Measurements from ENCODE around the gene LBHD1. TPM values are rescaled to one million over a fixed set of nuclear protein-coding genes. Genes with fewer than 3 reads are reported as not detected.

LBHD1 gene
- total RNA-seq, 1 experiment from 2014 or later = 10.4 TPM

- Mint-ChIP-seq H3K27ac (peak overlapping the region in 1 of 3 experiments; percentile 87; a peak in 4 of 7 replicates), H3K9me3 (no peaks in the 10 kb centered on the region; a peak in 1 of 5 replicates), H3K4me1 (peaks cover 32 to 55% of the 10 kb centered on the region in 2 experiments), H3K4me3 (peak overlapping the region in 1 of 2 experiments; percentile 45; a peak in 2 of 5 replicates), H3K27me3 (ENCODE audit: low read depth) (no peaks in the 10 kb centered on the region), H3K36me3 (ENCODE audit: insufficient read depth in 1 of 3, low read depth in 3 of 3) (peaks cover 40 to 70% (median 65%) of the 10 kb centered on the region in 3 experiments)
- Histone ChIP-seq H2AK5ac (ENCODE audit: insufficient read length, low read length) (no peak overlapping the region), H3K56ac (ENCODE audit: insufficient read length, low read depth, low read length) (no peak overlapping the region), H3K14ac (ENCODE audit: insufficient read depth, low read length) (no peak overlapping the region), H3K4me1 (ENCODE audit: insufficient read depth, low read length) (peaks cover 2% of the 10 kb centered on the region; the same call in 1 of the 2 replicates), H3K9me3 (ENCODE audit: control insufficient read depth, low read depth, low read length) (no peaks in the 10 kb centered on the region), H2AFZ (ENCODE audit: low read length) (no peak overlapping the region), H3K79me2 (ENCODE audit: insufficient read depth, low read length) (no peaks in the 10 kb centered on the region), H2BK15ac (ENCODE audit: low read depth, low read length) (no peak overlapping the region), H3K79me1 (ENCODE audit: insufficient read depth, low read depth, low read length, poor library complexity, severe bottlenecking) (peaks cover 2% of the 10 kb centered on the region), H2BK12ac (ENCODE audit: insufficient read length, low read depth, low read length) (no peak overlapping the region), H3K18ac (ENCODE audit: insufficient read length, low read depth, low read length) (no peak overlapping the region), H3K23me2 (ENCODE audit: insufficient read length, low read depth, low read length, poor library complexity, severe bottlenecking) (peaks cover 18% of the 10 kb centered on the region), H2BK5ac (ENCODE audit: insufficient read length, low read length) (no peak overlapping the region), H4K8ac (replicated peaks; ENCODE audit: insufficient read length, low read depth, low read length) (no peak overlapping the region), H4K5ac (ENCODE audit: insufficient read length, low read depth, low read length) (no peak overlapping the region), H2BK120ac (ENCODE audit: low read depth, low read length, poor library complexity, severe bottlenecking) (no peak overlapping the region), H3K4me2 (ENCODE audit: insufficient read depth, insufficient read length, low read length) (no peak overlapping the region), H3K4ac (ENCODE audit: low read depth, low read length) (no peak overlapping the region), H4K91ac (ENCODE audit: insufficient read length, low read depth, low read length) (no peak overlapping the region), H2BK20ac (ENCODE audit: low read depth, low read length, poor library complexity, severe bottlenecking) (no peak overlapping the region), H3K27ac (ENCODE audit: insufficient read length, low read depth, low read length) (no peak overlapping the region), H3K27me3 (ENCODE audit: insufficient read depth, low read length) (no peaks in the 10 kb centered on the region), H4K20me1 (ENCODE audit: control insufficient read depth, insufficient read depth, insufficient read length) (no peaks in the 10 kb centered on the region), H3K23ac (ENCODE audit: insufficient read length, low read depth, low read length) (no peak overlapping the region), H3K9ac (ENCODE audit: extremely low read depth, insufficient read length, low read length) (no peak overlapping the region), H3T11ph (ENCODE audit: low read length) (no peak overlapping the region)
- DNase-seq = no peak
- WGBS (ENCODE audit: extremely low coverage, insufficient read length, low lambda C conversion rate) = no CpG with 5 or more reads among the region's 6 CpGs
- no peak for TF ChIP-seq CTCF (conservative IDR thresholded peaks at IDR 0.05)
Measured at GRCh38 chr11:62712276-62712812, 40.3 kb upstream of the LBHD1 start.

All from H9 (cell line).